SU-DHL-6 (cell line): ENCODE data around the gene FRMPD2.

ENCODE experiments used
- H2AFZ ChIP-seq: fragments of 200-600 bp; sonication (generic); 2 replicates; pipeline ENCODE4 v1.6.1; 2014; ENCODE audit warnings: low read depth, mild to moderate bottlenecking, moderate library complexity, mixed read lengths, antibody characterized with exemption, low read length; ENCODE audit not compliant: severe bottlenecking
- H3F3A ChIP-seq: fragments of 200-600 bp; shearing (Covaris generic); 2 replicates; pipeline ENCODE4 v1.6.0; 2016; ENCODE audit warnings: antibody characterized with exemption, mild to moderate bottlenecking; ENCODE audit not compliant: insufficient read depth
- H3K27ac ChIP-seq: fragments of 200-600 bp; sonication (generic); 2 replicates; pipeline ENCODE4 v1.5.1; 2016; ENCODE audit warnings: low read depth, mild to moderate bottlenecking, low read length, moderate library complexity, mixed read lengths
- H3K27me3 ChIP-seq: fragments of 200-600 bp; sonication (generic), shearing (Covaris generic); 2 replicates; pipeline ENCODE4 v1.6.0; 2014; ENCODE audit warnings: mild to moderate bottlenecking, low read length
- H3K36me3 ChIP-seq: fragments of 200-600 bp; sonication (generic); 2 replicates; pipeline ENCODE4 v1.6.1; 2014; ENCODE audit warnings: mild to moderate bottlenecking, low read length, mixed read lengths
- H3K4me2 ChIP-seq: fragments of 300-600, 200-600 bp; shearing (Covaris generic), sonication (generic); 2 replicates; pipeline ENCODE4 v1.6.0; 2014; ENCODE audit warnings: low read length, low read depth, mild to moderate bottlenecking; ENCODE audit not compliant: poor library complexity, severe bottlenecking
- H3K4me3 ChIP-seq: fragments of 200-600 bp; sonication (generic); 2 replicates; pipeline ENCODE4 v1.5.1; 2014; ENCODE audit warnings: antibody characterized with exemption, low read length, mild to moderate bottlenecking, mixed read lengths; ENCODE audit not compliant: insufficient read depth, poor library complexity, severe bottlenecking
- H3K79me2 ChIP-seq: fragments of 200-600 bp; sonication (generic); 2 replicates; pipeline ENCODE4 v1.6.1; 2014; ENCODE audit warnings: mild to moderate bottlenecking, low read length, moderate library complexity; ENCODE audit not compliant: insufficient read depth
- H3K9ac ChIP-seq: fragments of 200-600 bp; sonication (generic); 2 replicates; pipeline ENCODE4 v1.7.0; 2014; ENCODE audit warnings: mild to moderate bottlenecking, low read length
- H3K9me2 ChIP-seq: fragments of 200-600 bp; sonication (generic); replicated peaks from 2 replicates; pipeline ENCODE4 v1.6.1; 2014; ENCODE audit warnings: low read length; ENCODE audit not compliant: insufficient read depth
- H3K9me3 ChIP-seq: fragments of 200-600 bp; sonication (generic); 2 replicates; pipeline ENCODE4 v1.6.1; 2014; ENCODE audit warnings: low read length, mixed read lengths; ENCODE audit not compliant: insufficient read depth
- H4K20me1 ChIP-seq: fragments of 200-600 bp; sonication (generic); 2 replicates; pipeline ENCODE4 v1.6.1; 2014; ENCODE audit warnings: low read depth, mild to moderate bottlenecking, antibody characterized with exemption, low read length, moderate library complexity, mixed read lengths
- CTCF ChIP-seq: fragments of 200-600 bp; sonication (generic); IDR thresholded peaks from one replicate; pipeline ENCODE4 v1.5.1; 2017; ENCODE audit warnings: antibody characterized with exemption, mild to moderate bottlenecking, low read length, moderate library complexity; ENCODE audit not compliant: insufficient read depth, poor library complexity, severe bottlenecking
- EZH2phosphoT487 ChIP-seq: fragments of 200-600 bp; sonication (generic), shearing (Covaris generic); conservative IDR thresholded peaks from 2 replicates; pipeline ENCODE4 v1.6.1; 2018; ENCODE audit warnings: mild to moderate bottlenecking, antibody characterized with exemption, low read length, moderate library complexity, mixed read lengths

The FRMPD2 gene

GRCh38 chr10:48299692-48300091 is 25.2 kb upstream of the FRMPD2 start:
- Histone ChIP-seq H3K27me3 (no peaks in the 10 kb centered on the region), H3K9me2 (no peaks in the 10 kb centered on the region)
- no peak for TF ChIP-seq EZH2phosphoT487
- TF ChIP-seq CTCF = no peak

GRCh38 chr10:48299066-48299465 is 24.6 kb upstream of the FRMPD2 start:
- H3K27ac ChIP-seq = no peak overlapping the region
- no peak overlapping the region for H3K4me2 ChIP-seq
- no peak overlapping the region for H3K4me3 ChIP-seq
- H3K27me3 ChIP-seq = no peaks in the 10 kb centered on the region
- H3K9me2 ChIP-seq = no peaks in the 10 kb centered on the region
- H3F3A ChIP-seq = no peaks in the 10 kb centered on the region
- H3K36me3 ChIP-seq = no peaks in the 10 kb centered on the region
- no peaks in the 10 kb centered on the region for H4K20me1 ChIP-seq
- H2AFZ ChIP-seq = no peak overlapping the region
- no peaks in the 10 kb centered on the region for H3K9me3 ChIP-seq
- H3K9ac ChIP-seq = no peak overlapping the region
- TF ChIP-seq CTCF = no peak
- TF ChIP-seq EZH2phosphoT487 = no peak
- H3K79me2 ChIP-seq = no peaks in the 10 kb centered on the region

More at GRCh38 chr10:48299692-48300091, 25.2 kb upstream of the FRMPD2 start:
- no peaks in the 10 kb centered on the region for H3K9me3 ChIP-seq
- no peaks in the 10 kb centered on the region for H3F3A ChIP-seq
- H3K9ac ChIP-seq = no peak overlapping the region
- H3K4me2 ChIP-seq = no peak overlapping the region
- H2AFZ ChIP-seq = no peak overlapping the region
- no peak overlapping the region for H3K27ac ChIP-seq
- H3K4me3 ChIP-seq = no peak overlapping the region
- no peaks in the 10 kb centered on the region for H3K79me2 ChIP-seq
- no peaks in the 10 kb centered on the region for H4K20me1 ChIP-seq
- H3K36me3 ChIP-seq = no peaks in the 10 kb centered on the region

- Histone ChIP-seq H3K9me2 (no peaks in the 10 kb centered on the region), H2AFZ (no peak overlapping the region), H3K27me3 (no peaks in the 10 kb centered on the region), H3K4me2 (no peak overlapping the region), H3K36me3 (no peaks in the 10 kb centered on the region), H3K9me3 (no peaks in the 10 kb centered on the region), H3K27ac (no peak overlapping the region), H4K20me1 (no peaks in the 10 kb centered on the region), H3F3A (no peaks in the 10 kb centered on the region), H3K9ac (no peak overlapping the region), H3K4me3 (no peak overlapping the region), H3K79me2 (no peaks in the 10 kb centered on the region)
- TF ChIP-seq CTCF (no peak), EZH2phosphoT487 (no peak)
Observed at GRCh38 chr10:48296576-48297098, 22.1 kb upstream of the FRMPD2 start.
